Spinal cord (tissue), 10 donors: ENCODE measurements around the gene DTNB. TPM values are rescaled to one million over a fixed set of nuclear protein-coding genes. Genes with fewer than 3 reads are reported as not detected.

Experiments
- DNase-seq, 6 donors: peaks; one replicate each; pipeline versions ENCODE4 v3.0.0 to v3.0.0-alpha.2; 2013 to 2015; ENCODE audit warnings: low spot score in 6 of 6, low read depth in 4 of 6
- H3K27ac ChIP-seq: one replicate; pipeline ENCODE4 v1.5.1; 2013; ENCODE audit warnings: low read depth, low read length, control low read depth
- H3K27me3 ChIP-seq: one replicate; pipeline ENCODE4 v1.6.1; 2013; ENCODE audit warnings: low read length; ENCODE audit not compliant: control insufficient read depth, insufficient read depth
- H3K36me3 ChIP-seq: one replicate; pipeline ENCODE4 v1.6.1; 2013; ENCODE audit warnings: low read length; ENCODE audit not compliant: control insufficient read depth, insufficient read depth
- H3K4me1 ChIP-seq: one replicate; pipeline ENCODE4 v1.6.1; 2013; ENCODE audit warnings: low read length; ENCODE audit not compliant: control insufficient read depth, insufficient read depth
- H3K4me3 ChIP-seq: one replicate; pipeline ENCODE4 v1.5.1; 2013; ENCODE audit warnings: low read depth, low read length, control low read depth
- H3K9me3 ChIP-seq: one replicate; pipeline ENCODE4 v1.6.1; 2013; ENCODE audit warnings: low read length; ENCODE audit not compliant: control insufficient read depth, insufficient read depth
- WGBS: methylation state at CpG from one replicate; pipeline ENCODE4 v1.1.5; 2013; ENCODE audit warnings: missing lambda C conversion rate; ENCODE audit not compliant: insufficient coverage; 5-methylcytosine and 5-hydroxymethylcytosine counted together
- polyA plus RNA-seq, 2 donors: library from polyadenylated mRNA; unstranded; fragments of 120-200 nt; gene quantifications; one replicate each; pipeline ENCODE4 v1.2.1, GENCODE V29; 2013; ENCODE audit not compliant: insufficient read length in 2 of 2
- total RNA-seq, 2 donors: library from RNA; depleted of rRNA in 1 of 2; stranded (reverse); fragments of 120-200 nt in 1 of 2; fragments of >200 nt in 1 of 2; gene quantifications; one replicate each; pipeline versions ENCODE4 v1.2.3 to v1.2.4, GENCODE V29; 2013 to 2014
- donor health status: healthy.

Gene DTNB
- total and polyA plus RNA-seq, 4 donors, result 21.1 to 50.8 (median 34.5) TPM

DNA sequence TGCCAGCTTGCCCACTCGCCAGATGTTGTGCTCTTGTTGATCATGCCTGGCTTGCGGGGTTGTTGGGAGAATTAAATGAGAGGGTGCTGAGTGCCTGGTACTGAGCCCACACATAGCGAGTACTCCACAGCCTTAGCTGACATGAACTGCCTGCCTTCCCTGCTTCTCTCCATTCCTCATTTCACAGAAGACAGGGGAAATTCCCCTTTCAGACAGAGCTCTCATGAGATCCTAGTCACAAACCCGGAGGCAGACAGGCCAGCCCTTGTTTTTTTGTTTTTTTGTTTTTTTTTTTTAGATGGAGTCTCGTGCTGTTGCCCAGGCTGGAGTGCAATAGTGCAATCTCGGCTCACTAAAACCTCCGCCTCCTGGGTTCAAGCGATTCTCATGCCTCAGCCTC is 314.5 kb downstream of the DTNB start:
- WGBS, result 65% methylated on average over 5 of the region's 8 CpGs
- H3K36me3 ChIP-seq, result no peaks in the 10 kb centered on the region
- DNase-seq, result no peak
- H3K4me3 ChIP-seq, result no peak overlapping the region
- peaks cover 9% of the 10 kb centered on the region for H3K4me1 ChIP-seq
- H3K27ac ChIP-seq, result no peak overlapping the region
- H3K9me3 ChIP-seq, result no peaks in the 10 kb centered on the region
- H3K27me3 ChIP-seq, result no peaks in the 10 kb centered on the region

DNA sequence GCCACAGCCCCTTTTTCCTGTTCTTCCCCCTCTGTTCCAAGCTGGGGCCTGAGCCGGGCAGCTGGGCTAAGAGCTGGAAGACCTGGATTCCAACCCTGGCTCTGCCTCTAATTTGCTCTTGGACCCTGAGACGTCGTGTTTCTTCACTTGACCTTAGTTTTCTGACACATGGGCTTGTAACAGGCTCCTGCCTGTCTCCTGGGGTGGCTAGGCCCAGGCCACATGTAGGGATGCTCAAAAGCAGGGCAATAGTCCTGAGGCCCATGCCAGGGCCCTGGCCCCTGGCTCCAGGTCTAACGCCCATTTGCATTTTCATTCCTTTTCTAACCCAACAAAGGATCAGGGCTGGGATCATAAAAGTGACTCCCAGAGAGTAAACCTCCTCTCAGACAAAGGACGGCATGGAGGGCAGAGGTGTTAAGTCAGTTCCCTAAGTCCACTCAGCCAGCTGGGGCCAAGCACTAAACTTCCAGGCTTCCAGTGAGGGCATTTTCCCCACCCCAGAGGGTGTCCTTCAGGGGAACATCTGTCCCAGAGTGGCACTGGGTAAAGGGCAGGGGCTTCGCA is 315.0 kb downstream of the DTNB start:
- no peak overlapping the region for H3K27ac ChIP-seq
- no peak for DNase-seq
- H3K27me3 ChIP-seq, result no peaks in the 10 kb centered on the region
- no peaks in the 10 kb centered on the region for H3K9me3 ChIP-seq
- no peaks in the 10 kb centered on the region for H3K36me3 ChIP-seq
- WGBS, result 82% methylated on average over 5 of the region's 6 CpGs
- no peak overlapping the region for H3K4me3 ChIP-seq
- peaks cover 9% of the 10 kb centered on the region for H3K4me1 ChIP-seq

DNA sequence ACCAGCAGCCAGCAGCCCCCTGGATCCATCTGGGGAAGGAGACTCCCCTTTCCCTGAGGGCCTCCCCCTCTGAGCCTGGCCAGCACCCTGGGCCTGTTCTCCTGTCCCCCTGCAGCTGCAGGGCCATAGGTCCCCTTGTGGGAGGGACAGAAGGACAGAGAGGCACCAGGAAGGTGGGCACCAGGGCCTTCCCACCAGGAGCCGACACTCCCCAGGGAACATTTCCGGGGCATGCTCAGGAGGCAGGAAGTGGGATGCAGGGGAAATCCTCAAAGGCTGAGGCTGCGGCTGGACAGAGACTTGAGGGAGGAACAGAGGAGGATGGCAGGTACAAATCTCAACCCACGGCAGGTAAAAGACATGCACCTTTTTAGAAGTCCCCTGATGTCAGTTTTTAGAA is 317.3 kb downstream of the DTNB start:
- no peaks in the 10 kb centered on the region for H3K36me3 ChIP-seq
- H3K4me1 ChIP-seq, result no peaks in the 10 kb centered on the region
- H3K9me3 ChIP-seq, result no peaks in the 10 kb centered on the region
- H3K27me3 ChIP-seq, result no peaks in the 10 kb centered on the region
- no peak for DNase-seq
- WGBS, result 80% methylated on average over 4 of the region's 4 CpGs
- H3K4me3 ChIP-seq, result no peak overlapping the region
- no peak overlapping the region for H3K27ac ChIP-seq

- Histone ChIP-seq H3K27ac (no peak overlapping the region), H3K4me1 (no peaks in the 10 kb centered on the region), H3K4me3 (no peak overlapping the region), H3K9me3 (no peaks in the 10 kb centered on the region), H3K36me3 (no peaks in the 10 kb centered on the region), H3K27me3 (no peaks in the 10 kb centered on the region)
- DNase-seq, result no peak
- WGBS, result 97% methylated on average over 4 of the region's 8 CpGs
Measured at GRCh38 chr2:25355270-25355669, 318.1 kb downstream of the DTNB start.

DNA sequence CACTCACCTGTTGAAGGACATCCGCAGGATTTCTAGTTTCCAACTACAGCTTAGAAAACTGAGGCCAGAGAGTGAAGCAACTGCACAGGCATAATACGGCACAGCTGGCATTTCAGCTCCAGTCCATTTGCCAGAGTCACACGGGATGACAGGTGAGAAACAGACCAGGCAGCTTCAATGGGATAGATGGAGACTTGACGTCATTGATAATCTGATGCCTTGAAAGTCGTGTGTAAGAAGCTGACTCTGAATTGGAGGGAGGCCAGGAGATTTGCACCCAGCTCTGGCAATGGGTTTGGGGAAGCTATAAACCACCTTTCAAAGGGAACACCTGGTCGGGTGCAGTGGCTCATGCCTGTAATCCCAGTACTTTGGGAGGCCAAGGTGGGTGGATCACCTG is 319.3 kb downstream of the DTNB start:
- no peak for DNase-seq

DNA sequence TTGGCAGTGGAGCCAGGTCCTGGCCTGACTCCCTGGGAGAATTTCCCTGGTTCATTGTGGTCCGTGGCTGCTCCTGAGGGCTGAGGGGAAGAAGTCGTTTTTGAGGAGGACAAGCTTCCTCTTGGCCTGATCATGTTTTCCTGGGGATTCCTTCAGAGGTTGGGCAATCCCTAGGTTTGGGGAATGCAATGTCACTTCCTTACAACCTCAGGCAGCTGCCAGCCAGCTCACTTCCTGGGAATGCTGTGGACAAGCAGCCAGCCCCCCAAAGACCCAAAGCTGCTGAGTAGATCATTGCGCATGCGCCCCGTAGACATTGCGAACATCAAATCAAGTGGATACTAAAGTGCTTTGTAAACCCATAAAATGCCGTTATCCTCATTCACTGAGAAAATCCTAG is 324.0 kb downstream of the DTNB start:
- WGBS, result 84% methylated on average over 7 of the region's 7 CpGs
- Histone ChIP-seq H3K9me3 (no peaks in the 10 kb centered on the region), H3K36me3 (no peaks in the 10 kb centered on the region), H3K27ac (no peak overlapping the region), H3K27me3 (no peaks in the 10 kb centered on the region), H3K4me3 (no peak overlapping the region), H3K4me1 (no peaks in the 10 kb centered on the region)
- no peak for DNase-seq

More for the DNA sequence above, 319.3 kb downstream of the DTNB start:
- Histone ChIP-seq H3K4me1 (no peaks in the 10 kb centered on the region), H3K9me3 (no peaks in the 10 kb centered on the region), H3K27ac (no peak overlapping the region), H3K36me3 (no peaks in the 10 kb centered on the region), H3K27me3 (no peaks in the 10 kb centered on the region), H3K4me3 (no peak overlapping the region)
- 92% methylated on average over 6 of the region's 6 CpGs for WGBS

GRCh38 chr2:25347846-25348245 is 325.5 kb downstream of the DTNB start:
- DNase-seq, result no peak
- H3K27ac ChIP-seq, result no peak overlapping the region
- no peaks in the 10 kb centered on the region for H3K36me3 ChIP-seq
- no peak overlapping the region for H3K4me3 ChIP-seq
- no peaks in the 10 kb centered on the region for H3K27me3 ChIP-seq
- H3K9me3 ChIP-seq, result no peaks in the 10 kb centered on the region
- H3K4me1 ChIP-seq, result peaks cover 7% of the 10 kb centered on the region
- WGBS, result 48% methylated on average over 2 of the region's 2 CpGs

DNA sequence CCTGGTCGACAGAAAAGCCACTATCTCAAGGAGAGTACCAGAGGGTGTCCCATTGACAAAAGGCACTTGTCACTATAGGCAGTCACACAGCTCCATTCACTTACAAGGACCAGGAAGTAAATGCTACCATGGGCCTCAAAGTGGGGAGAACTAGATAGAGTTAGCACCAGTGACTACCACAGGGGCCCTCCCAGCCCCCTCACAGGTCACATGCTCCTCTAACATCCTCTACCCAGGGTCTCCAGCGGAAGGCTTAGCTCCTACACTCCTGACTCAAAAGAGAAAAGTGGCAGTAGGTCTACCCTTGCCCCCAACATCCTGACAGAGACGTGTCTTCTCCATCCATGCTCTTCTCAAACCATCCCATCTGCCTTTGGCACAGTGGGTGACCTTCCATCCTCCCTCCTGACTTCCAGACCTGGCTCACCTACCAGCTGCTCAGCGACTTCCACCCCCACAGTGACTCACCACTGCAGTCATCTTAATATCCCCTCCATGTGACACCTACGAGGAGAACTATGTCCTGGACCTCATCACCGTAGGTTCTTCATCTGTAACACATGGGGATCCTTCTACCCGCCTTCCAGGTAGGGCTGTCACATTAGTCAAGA is 326.1 kb downstream of the DTNB start:
- Histone ChIP-seq H3K9me3 (no peaks in the 10 kb centered on the region), H3K27me3 (no peaks in the 10 kb centered on the region), H3K4me1 (peaks cover 11% of the 10 kb centered on the region), H3K4me3 (no peak overlapping the region), H3K36me3 (no peaks in the 10 kb centered on the region), H3K27ac (no peak overlapping the region)
- no peak for DNase-seq
- WGBS, result 95% methylated on average over 6 of the region's 7 CpGs

DNA sequence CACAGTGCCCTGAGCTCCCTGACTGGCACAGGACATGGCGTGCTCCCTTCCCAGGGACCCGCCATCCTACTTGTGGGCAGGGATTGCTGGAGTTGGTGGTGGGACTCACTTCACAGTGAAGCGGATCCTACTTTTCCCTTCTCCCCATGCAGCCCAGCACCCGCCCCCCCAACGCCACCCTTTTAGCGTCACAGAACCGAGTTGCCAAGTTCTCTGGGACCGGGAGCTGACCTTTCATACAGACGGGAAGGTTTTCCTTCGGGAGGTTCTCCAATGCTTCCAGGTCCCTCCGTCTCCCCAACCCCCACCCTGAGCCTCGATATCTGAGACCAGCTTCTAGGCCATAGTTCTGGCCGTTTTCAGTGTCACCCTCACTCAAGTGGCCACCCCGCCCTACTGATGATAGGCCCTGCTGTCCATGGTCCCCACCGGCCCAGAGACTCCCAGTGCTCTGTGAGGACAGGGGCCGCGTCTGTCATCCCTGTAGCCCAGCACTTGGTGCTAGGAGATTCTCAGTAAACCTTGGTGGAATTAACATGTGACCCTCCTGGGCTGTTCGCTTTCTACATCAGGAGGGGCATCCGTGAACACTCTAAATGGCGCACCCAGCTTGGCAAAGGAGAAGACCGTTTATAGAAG is 330.1 kb downstream of the DTNB start:
- Histone ChIP-seq H3K36me3 (peaks cover 17% of the 10 kb centered on the region), H3K9me3 (no peaks in the 10 kb centered on the region), H3K27ac (no peak overlapping the region), H3K27me3 (no peaks in the 10 kb centered on the region), H3K4me3 (no peak overlapping the region), H3K4me1 (peaks cover 31% of the 10 kb centered on the region)
- no peak for DNase-seq
- WGBS, result 82% methylated on average over 15 of the region's 21 CpGs
